ENCODE results near the gene RAI14.
A peak's percentile ranks its signal among the peaks of the same experiment; 100 is the strongest.
"Not testable (repeated sequence)": the region's sequence is repeated elsewhere in the genome, so short reads cannot be mapped to it uniquely, and the experiment has no call there.

RAI14 gene

GRCh38 chr5:34724741-34725140 is 68.6 kb downstream of the RAI14 start:
- H2BK120ac ChIP-seq (ENCODE audit: insufficient read depth, low read length, poor library complexity): no peak overlapping the region
- no peak overlapping the region for H4K91ac ChIP-seq (ENCODE audit: low read depth, low read length)
- H2BK5ac ChIP-seq (ENCODE audit: low read depth, low read length, poor library complexity): no peak overlapping the region
- no peak overlapping the region for H3K4me2 ChIP-seq (ENCODE audit: low read length)
- H3K4ac ChIP-seq (ENCODE audit: low read depth, low read length): no peak overlapping the region
- H3K9ac ChIP-seq (ENCODE audit: low read length): no peak overlapping the region
- no peak overlapping the region for H3K14ac ChIP-seq (ENCODE audit: low read length)
- H3K27ac ChIP-seq (ENCODE audit: low read depth, low read length): no peak overlapping the region
- H4K12ac ChIP-seq (ENCODE audit: low read depth, low read length): no peak overlapping the region
- peaks cover 9 to 12% of the 10 kb centered on the region in 2 experiments for H3K36me3 ChIP-seq (ENCODE audit: control insufficient read depth in 1 of 2, insufficient read depth in 2 of 2, low read length in 2 of 2)
- H3K79me2 ChIP-seq (ENCODE audit: control insufficient read depth, insufficient read depth, low read length, poor library complexity): peaks cover 6% of the 10 kb centered on the region
- no peak overlapping the region for H2AFZ ChIP-seq (ENCODE audit: insufficient read depth, low read length, poor library complexity)
- peaks cover 2% of the 10 kb centered on the region for H3K9me3 ChIP-seq (ENCODE audit: insufficient read depth, low read depth, low read length)
- H3K79me1 ChIP-seq (ENCODE audit: low read length): no peaks in the 10 kb centered on the region
- no peak for DNase-seq
- no CpG with 5 or more reads among the region's 1 CpG for WGBS (ENCODE audit: extremely low coverage, insufficient coverage, insufficient read length)
- no peak overlapping the region for H2BK12ac ChIP-seq (ENCODE audit: low read length)
- H3K27me3 ChIP-seq (ENCODE audit: insufficient read depth, low read length): no peaks in the 10 kb centered on the region
- no peak overlapping the region for H3K23ac ChIP-seq (ENCODE audit: low read length)
- H3K4me1 ChIP-seq (ENCODE audit: control insufficient read depth in 1 of 2, insufficient read depth in 2 of 2, low read length in 2 of 2): no peaks in the 10 kb centered on the region
- H2AK5ac ChIP-seq (ENCODE audit: low read length): no peak overlapping the region
- no peak overlapping the region for H3K18ac ChIP-seq (ENCODE audit: low read length)
- H3K4me3 ChIP-seq (ENCODE audit: low read depth, low read length): no peak overlapping the region
- H4K8ac ChIP-seq (ENCODE audit: low read depth, low read length): no peak overlapping the region

GRCh38 chr5:34727166-34727749 is 71.1 kb downstream of the RAI14 start:
- not testable (repeated sequence) for H3K4me2 ChIP-seq (ENCODE audit: low read length); H3K14ac ChIP-seq (ENCODE audit: low read length); H3K79me1 ChIP-seq (ENCODE audit: low read length); H2BK120ac ChIP-seq (ENCODE audit: insufficient read depth, low read length, poor library complexity); H2AFZ ChIP-seq (ENCODE audit: insufficient read depth, low read length, poor library complexity); DNase-seq; H3K9ac ChIP-seq (ENCODE audit: low read length); H3K27ac ChIP-seq (ENCODE audit: low read depth, low read length); H2BK5ac ChIP-seq (ENCODE audit: low read depth, low read length, poor library complexity); H3K4me1 ChIP-seq (ENCODE audit: control insufficient read depth in 1 of 2, insufficient read depth in 2 of 2, low read length in 2 of 2); H3K79me2 ChIP-seq (ENCODE audit: control insufficient read depth, insufficient read depth, low read length, poor library complexity); H2AK5ac ChIP-seq (ENCODE audit: low read length); H4K12ac ChIP-seq (ENCODE audit: low read depth, low read length); H3K23ac ChIP-seq (ENCODE audit: low read length); H3K4ac ChIP-seq (ENCODE audit: low read depth, low read length); H3K9me3 ChIP-seq (ENCODE audit: insufficient read depth, low read depth, low read length); H2BK12ac ChIP-seq (ENCODE audit: low read length); H4K8ac ChIP-seq (ENCODE audit: low read depth, low read length); H3K4me3 ChIP-seq (ENCODE audit: low read depth, low read length); H3K27me3 ChIP-seq (ENCODE audit: insufficient read depth, low read length); H4K91ac ChIP-seq (ENCODE audit: low read depth, low read length); H3K18ac ChIP-seq (ENCODE audit: low read length)
- peaks cover 9 to 12% of the 10 kb centered on the region in 2 experiments for H3K36me3 ChIP-seq (ENCODE audit: control insufficient read depth in 1 of 2, insufficient read depth in 2 of 2, low read length in 2 of 2)
- WGBS (ENCODE audit: extremely low coverage, insufficient coverage, insufficient read length): no CpG with 5 or more reads among the region's 4 CpGs

GRCh38 chr5:34728236-34728635 is 72.1 kb downstream of the RAI14 start:
- Histone ChIP-seq H3K4ac (ENCODE audit: low read depth, low read length) (no peak overlapping the region), H4K8ac (ENCODE audit: low read depth, low read length) (no peak overlapping the region), H2AK5ac (ENCODE audit: low read length) (no peak overlapping the region), H3K4me1 (ENCODE audit: control insufficient read depth in 1 of 2, insufficient read depth in 2 of 2, low read length in 2 of 2) (peaks cover 0 to 4% of the 10 kb centered on the region in 2 experiments), H3K27ac (ENCODE audit: low read depth, low read length) (no peak overlapping the region), H3K79me2 (ENCODE audit: control insufficient read depth, insufficient read depth, low read length, poor library complexity) (peaks cover 7% of the 10 kb centered on the region), H3K9me3 (ENCODE audit: insufficient read depth, low read depth, low read length) (peaks cover 2% of the 10 kb centered on the region), H4K12ac (ENCODE audit: low read depth, low read length) (no peak overlapping the region), H2BK12ac (ENCODE audit: low read length) (no peak overlapping the region), H2BK5ac (ENCODE audit: low read depth, low read length, poor library complexity) (no peak overlapping the region), H3K14ac (ENCODE audit: low read length) (no peak overlapping the region), H3K79me1 (ENCODE audit: low read length) (no peaks in the 10 kb centered on the region), H3K18ac (ENCODE audit: low read length) (no peak overlapping the region), H2AFZ (ENCODE audit: insufficient read depth, low read length, poor library complexity) (no peak overlapping the region), H3K4me3 (ENCODE audit: low read depth, low read length) (no peak overlapping the region), H3K27me3 (ENCODE audit: insufficient read depth, low read length) (no peaks in the 10 kb centered on the region), H4K91ac (ENCODE audit: low read depth, low read length) (no peak overlapping the region), H3K9ac (ENCODE audit: low read length) (no peak overlapping the region), H2BK120ac (ENCODE audit: insufficient read depth, low read length, poor library complexity) (no peak overlapping the region), H3K23ac (ENCODE audit: low read length) (no peak overlapping the region), H3K4me2 (ENCODE audit: low read length) (no peak overlapping the region), H3K36me3 (ENCODE audit: control insufficient read depth in 1 of 2, insufficient read depth in 2 of 2, low read length in 2 of 2) (peaks cover 11 to 12% of the 10 kb centered on the region in 2 experiments)
- no peak for DNase-seq
- WGBS (ENCODE audit: extremely low coverage, insufficient coverage, insufficient read length): no CpG with 5 or more reads among the region's 4 CpGs

GRCh38 chr5:34731435-34732232 is 75.5 kb downstream of the RAI14 start:
- Histone ChIP-seq H3K4ac (ENCODE audit: low read depth, low read length) (peak overlapping the region; percentile 50), H2BK120ac (ENCODE audit: insufficient read depth, low read length, poor library complexity) (no peak overlapping the region)
- WGBS (ENCODE audit: extremely low coverage, insufficient coverage, insufficient read length): no CpG with 5 or more reads among the region's 6 CpGs

More at GRCh38 chr5:34731435-34732232, 75.5 kb downstream of the RAI14 start:
- Histone ChIP-seq H3K27ac (ENCODE audit: low read depth, low read length) (no peak overlapping the region), H4K8ac (ENCODE audit: low read depth, low read length) (peak overlapping the region; percentile 42), H3K36me3 (ENCODE audit: control insufficient read depth in 1 of 2, insufficient read depth in 2 of 2, low read length in 2 of 2) (peaks cover 13 to 14% of the 10 kb centered on the region in 2 experiments), H3K27me3 (ENCODE audit: insufficient read depth, low read length) (no peaks in the 10 kb centered on the region), H2AK5ac (ENCODE audit: low read length) (peak overlapping the region; percentile 28), H3K79me2 (ENCODE audit: control insufficient read depth, insufficient read depth, low read length, poor library complexity) (peaks cover 7% of the 10 kb centered on the region), H3K9me3 (ENCODE audit: insufficient read depth, low read depth, low read length) (peaks cover 2% of the 10 kb centered on the region), H2BK5ac (ENCODE audit: low read depth, low read length, poor library complexity) (no peak overlapping the region), H3K9ac (ENCODE audit: low read length) (no peak overlapping the region), H3K4me3 (ENCODE audit: low read depth, low read length) (no peak overlapping the region), H2AFZ (ENCODE audit: insufficient read depth, low read length, poor library complexity) (no peak overlapping the region), H3K79me1 (ENCODE audit: low read length) (no peaks in the 10 kb centered on the region), H3K4me2 (ENCODE audit: low read length) (no peak overlapping the region), H3K4me1 (ENCODE audit: control insufficient read depth in 1 of 2, insufficient read depth in 2 of 2, low read length in 2 of 2) (peaks cover 4 to 14% of the 10 kb centered on the region in 2 experiments), H2BK12ac (ENCODE audit: low read length) (no peak overlapping the region), H3K14ac (ENCODE audit: low read length) (no peak overlapping the region), H3K18ac (ENCODE audit: low read length) (peak overlapping the region; percentile 46), H3K23ac (ENCODE audit: low read length) (no peak overlapping the region), H4K12ac (ENCODE audit: low read depth, low read length) (peak overlapping the region; percentile 22), H4K91ac (ENCODE audit: low read depth, low read length) (no peak overlapping the region)
- DNase-seq: no peak

All from trophoblast cell (in vitro differentiated cells and primary cell).